GM12878 (cell line): ENCODE data around the gene DPP6. TPM values are rescaled to one million over a fixed set of nuclear protein-coding genes. Genes with fewer than 3 reads are reported as not detected.

Source experiments
- ATAC-seq: fragments of 200-7000 bp; cut with Tn5 transposase; 3 replicates; pipeline ENCODE4 v1.9.1; 2020; ENCODE audit warnings: mild to moderate bottlenecking, moderate library complexity
- BruUV-seq: library from RNA; stranded (reverse); fragments of 400-500 nt; replicated peaks from 2 replicates; lab custom pipeline; 2021; lab: Mats Ljungman, UMichigan
- CTCF ChIA-PET: fragments of 300-600 bp; sonication (Branson Sonifier 250); formaldehyde crosslinking; extraction: SDS; loops from one replicate; lab custom pipeline; 2021; ENCODE audit warnings: inconsistent platforms; lab: Yijun Ruan, JAX
- POLR2A ChIA-PET: fragments of 350-600 bp; formaldehyde crosslinking; extraction: SDS; loops from one replicate; lab custom pipeline; 2021; ENCODE audit warnings: inconsistent platforms; lab: Charles Lee
- RAD21 ChIA-PET: fragments of 300-600 bp; sonication (Branson Sonifier 250); formaldehyde crosslinking; loops from one replicate; lab custom pipeline; 2023; ENCODE audit warnings: antibody characterized with exemption; ENCODE audit not compliant: unreplicated experiment; lab: Charles Lee
- SMC1A ChIA-PET: fragments of 300-600 bp; sonication (Branson Sonifier 250); formaldehyde crosslinking; loops from one replicate; lab custom pipeline; 2023; ENCODE audit not compliant: unreplicated experiment, uncharacterized antibody; lab: Charles Lee
- DNase-seq: peaks from one replicate; pipeline ENCODE4 v3.0.0-alpha.2; 2011; ENCODE audit warnings: low read depth, low spot score
- FAIRE-seq: peaks from 3 replicates; lab custom pipeline; 2011; peaks lifted over from hg19 to GRCh38; lab: Jason Lieb, UNC
- H2AFZ ChIP-seq: 2 replicates; pipeline ENCODE4 v1.6.0; 2011; ENCODE audit warnings: low read depth, low read length, control low read depth; ENCODE audit not compliant: control insufficient read depth
- H3K27ac ChIP-seq: 2 replicates; pipeline ENCODE4 v1.5.1; 2011; ENCODE audit warnings: control low read depth; ENCODE audit not compliant: control insufficient read depth, insufficient read depth
- H3K27me3 ChIP-seq, 2 experiments: replicated peaks in 1 of 2; 2 replicates each; pipeline versions ENCODE4 v1.6.0 to v1.6.1; 2011; ENCODE audit warnings: low read length in 1 of 2; ENCODE audit not compliant: control insufficient read depth in 2 of 2, insufficient read depth in 2 of 2
- H3K36me3 ChIP-seq, 2 experiments: 2 replicates each; pipeline ENCODE4 v1.5.1; 2011; ENCODE audit warnings: low read length in 1 of 2; ENCODE audit not compliant: control insufficient read depth in 2 of 2, insufficient read depth in 2 of 2
- H3K4me1 ChIP-seq: 2 replicates; pipeline ENCODE4 v1.6.1; 2011; ENCODE audit warnings: mild to moderate bottlenecking, low read length, moderate library complexity, mixed read lengths; ENCODE audit not compliant: control insufficient read depth, insufficient read depth
- H3K4me2 ChIP-seq: 2 replicates; pipeline ENCODE4 v1.6.0; 2011; ENCODE audit warnings: control low read depth; ENCODE audit not compliant: control insufficient read depth, insufficient read depth
- H3K4me3 ChIP-seq: fragments of 200-600 bp; sonication (generic); 2 replicates; pipeline ENCODE4 v1.5.1; 2016
- H3K79me2 ChIP-seq: 2 replicates; pipeline ENCODE4 v1.6.0; 2011; ENCODE audit warnings: low read length; ENCODE audit not compliant: control insufficient read depth, insufficient read depth
- H3K9ac ChIP-seq: 2 replicates; pipeline ENCODE4 v1.8.0; 2011; ENCODE audit warnings: low read length, control low read depth, mixed read lengths; ENCODE audit not compliant: control insufficient read depth, insufficient read depth
- H3K9me3 ChIP-seq: replicated peaks from 3 replicates; pipeline ENCODE4 v1.5.1; 2011; ENCODE audit warnings: mild to moderate bottlenecking, low read length; ENCODE audit not compliant: control insufficient read depth, insufficient read depth
- H4K20me1 ChIP-seq: 2 replicates; pipeline ENCODE4 v1.6.0; 2011; ENCODE audit not compliant: control insufficient read depth, insufficient read depth
- BCL11A ChIP-seq: IDR thresholded peaks from 2 replicates; pipeline ENCODE4 v1.6.1; 2011; ENCODE audit warnings: low read depth, low read length
- BCL3 ChIP-seq: IDR thresholded peaks from 2 replicates; pipeline ENCODE4 v1.6.1; 2011; ENCODE audit warnings: borderline replicate concordance, low read depth, mild to moderate bottlenecking, moderate library complexity, low read length; ENCODE audit not compliant: insufficient read depth, poor library complexity, severe bottlenecking
- E4F1 ChIP-seq: fragments of 450-650 bp; IDR thresholded peaks from 2 replicates; pipeline ENCODE4 v1.6.1; 2018; ENCODE audit warnings: borderline replicate concordance, mild to moderate bottlenecking; ENCODE audit not compliant: partially characterized antibody
- IKZF2 ChIP-seq, 2 experiments: fragments of 450-650 bp; IDR thresholded peaks; 2 replicates each; pipeline ENCODE4 v1.6.1; 2017; ENCODE audit warnings: mild to moderate bottlenecking in 2 of 2, moderate library complexity in 2 of 2
- NFIC ChIP-seq: IDR thresholded peaks from 2 replicates; pipeline ENCODE4 v1.6.1; 2012; ENCODE audit warnings: low read depth, mild to moderate bottlenecking, inconsistent platforms, low read length, moderate library complexity
- NFYA ChIP-seq: IDR thresholded peaks from 2 replicates; pipeline ENCODE4 v1.6.1; 2011; ENCODE audit warnings: low read depth, mild to moderate bottlenecking, low read length, improper control_type of control experiment, borderline replicate concordance
- SMAD5 ChIP-seq: IDR thresholded peaks from 2 replicates; pipeline ENCODE4 v1.6.1; 2016; ENCODE audit warnings: antibody characterized with exemption, low read depth
- SPI1 ChIP-seq: IDR thresholded peaks from 2 replicates; pipeline ENCODE4 v1.6.1; 2011; ENCODE audit warnings: low read depth, mild to moderate bottlenecking, low read length, moderate library complexity, borderline replicate concordance; ENCODE audit not compliant: insufficient read depth
- SUPT20H ChIP-seq: IDR thresholded peaks from 2 replicates; pipeline ENCODE4 v1.6.1; 2011; ENCODE audit warnings: low read depth, mild to moderate bottlenecking, low read length, moderate library complexity, borderline replicate concordance; ENCODE audit not compliant: control insufficient read depth
- TCF3 ChIP-seq: IDR thresholded peaks from 2 replicates; pipeline ENCODE4 v1.6.1; 2012; ENCODE audit warnings: low read depth, mild to moderate bottlenecking, low read length, borderline replicate concordance; ENCODE audit not compliant: insufficient read depth
- WGBS: methylation state at CpG from one replicate; pipeline ENCODE4 v1.1.6; 2016; ENCODE audit warnings: low lambda C conversion rate; ENCODE audit not compliant: insufficient replicate concordance, insufficient coverage; ENCODE audit errors: missing lambda C conversion rate; 5-methylcytosine and 5-hydroxymethylcytosine counted together
- in situ Hi-C: fragments of 300-500 bp; cut with MboI; formaldehyde crosslinking; loops from 9 replicates; pipeline ENCODE4 v1.14.3; 2018; ENCODE audit warnings: mixed read lengths
- intact Hi-C: fragments of 100-400 bp; cut with micrococcal nuclease; formaldehyde crosslinking; loops from one replicate; pipeline ENCODE4 v1.14.2; 2022; ENCODE audit not compliant: unreplicated experiment
- polyA plus RNA-seq, 11 experiments: library from polyadenylated mRNA; depleted of rRNA in 4 of 11; unstranded in 6 of 11; stranded (reverse) in 5 of 11; fragments of >200 nt; fragmentation: Nextera tagmentation in 4 of 11; fragmentation: Illumina TruSeq in 1 of 11; extraction: Ambion mirVana in 4 of 11; extraction: Trizol in 1 of 11; gene quantifications; 1 replicate in 1 of 11; 2 replicates in 10 of 11; pipeline versions ENCODE4 v1.2.1 to v1.2.3, GENCODE V29; 2011 to 2016; ENCODE audit warnings: inconsistent platforms in 2 of 11, missing spikeins in 2 of 11, low read depth in 1 of 11
- total RNA-seq, 4 experiments: library from RNA; depleted of rRNA in 3 of 4; stranded (reverse); fragments of >200 nt in 3 of 4; fragmentation: Illumina TruSeq in 1 of 4; extraction: Trizol in 1 of 4; gene quantifications; 2 replicates each; pipeline versions ENCODE4 v1.2.1 to v1.2.3, GENCODE V29; 2013 to 2021

DPP6 gene
- total and polyA plus RNA-seq, 10 of the 15 experiments (the other 5 are each of a cell fraction or from before 2014, with no cell fraction given): not detected

- no peaks in the 10 kb centered on the region for H4K20me1 ChIP-seq
- no peak overlapping the region for H3K27ac ChIP-seq
- ATAC-seq (no peak), DNase-seq (no peak), FAIRE-seq (no peak)
- no peaks in the 10 kb centered on the region; the same call in 2 of the 3 replicates for H3K9me3 ChIP-seq
- intact Hi-C loops: no loop called here
- H3K36me3 ChIP-seq: no peaks in the 10 kb centered on the region
- H3K4me3 ChIP-seq: no peak overlapping the region
- WGBS: 0% methylated on average over 2 of the region's 2 CpGs
- no peak overlapping the region for H3K4me2 ChIP-seq
- CTCF ChIA-PET: no interaction called here
- SMC1A ChIA-PET: no interaction called here
- POLR2A ChIA-PET: no interaction called here
- no peak overlapping the region for H3K9ac ChIP-seq
- BruUV-seq: no TSS peak
- H3K27me3 ChIP-seq: no peaks in the 10 kb centered on the region
- H3K4me1 ChIP-seq: no peaks in the 10 kb centered on the region
- RAD21 ChIA-PET: no interaction called here
- TF ChIP-seq SUPT20H (no peak), BCL11A (no peak), E4F1 (no peak), BCL3 (no peak), SMAD5 (no peak), SPI1 (no peak), IKZF2 (IDR thresholded peaks at IDR 0.05) (no peak), NFIC (no peak), NFYA (no peak), TCF3 (no peak)
- no peak overlapping the region for H2AFZ ChIP-seq
- no peaks in the 10 kb centered on the region for H3K79me2 ChIP-seq
- in situ Hi-C loops: no loop called here
Observed at GRCh38 chr7:154770361-154770760, 718.2 kb downstream of the DPP6 start.
